BE2C (cell line): ENCODE measurements around the gene WDR70.
"Not testable (repeated sequence)": the region's sequence is repeated elsewhere in the genome, so short reads cannot be mapped to it uniquely, and the experiment has no call there.

Source experiments
- DNase-seq: peaks from one replicate; pipeline ENCODE4 v3.0.0-alpha.2; 2020
- H3K27me3 ChIP-seq: fragments of 250-450 bp; sonication (Bioruptor Pico); 2 replicates; pipeline ENCODE4 v1.5.1; 2020; ENCODE audit warnings: mild to moderate bottlenecking
- H3K36me3 ChIP-seq: fragments of 250-450 bp; sonication (Bioruptor Pico); 2 replicates; pipeline ENCODE4 v1.5.1; 2020; ENCODE audit warnings: mild to moderate bottlenecking
- H3K4me1 ChIP-seq: fragments of 250-450 bp; sonication (Bioruptor Pico); 2 replicates; pipeline ENCODE4 v1.5.1; 2020
- H3K4me3 ChIP-seq: 2 replicates; pipeline ENCODE4 v1.5.1; 2011; ENCODE audit warnings: low read depth, low read length
- H3K9me3 ChIP-seq: fragments of 250-450 bp; sonication (Bioruptor Pico); 2 replicates; pipeline ENCODE4 v1.5.1; 2020
- TF ChIP-seq, protein P1 (sequence below): IDR thresholded peaks from 2 replicates; pipeline ENCODE4 v1.5.1; 2012; ENCODE audit warnings: mild to moderate bottlenecking, low read depth, low read length

Gene WDR70

DNA sequence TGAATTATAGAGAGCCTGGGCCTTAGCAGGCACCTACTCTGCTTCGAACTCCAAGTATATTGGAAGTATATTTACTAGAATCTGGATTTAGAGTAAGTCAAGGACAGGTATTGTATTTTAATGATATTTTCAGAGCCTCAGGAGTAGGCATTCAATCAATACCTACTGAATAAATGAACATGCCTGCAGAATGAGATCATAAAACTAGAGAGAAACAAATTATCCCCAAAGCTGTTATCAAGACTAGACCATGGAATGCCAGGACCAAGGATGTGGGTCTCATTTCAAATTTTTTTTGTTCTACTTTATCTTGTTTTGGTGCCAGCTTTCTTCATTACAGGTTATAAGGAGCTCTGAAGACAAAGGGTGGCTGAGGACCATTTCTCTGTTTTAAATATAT, 394.7 kb downstream of the WDR70 start:
- Histone ChIP-seq H3K4me3 (no peak overlapping the region), H3K36me3 (no peaks in the 10 kb centered on the region), H3K27me3 (no peaks in the 10 kb centered on the region), H3K9me3 (peaks cover 4% of the 10 kb centered on the region), H3K4me1 (no peaks in the 10 kb centered on the region; the same call in 1 of the 2 replicates)
- no peak for DNase-seq
- TF ChIP-seq, protein P1, sequence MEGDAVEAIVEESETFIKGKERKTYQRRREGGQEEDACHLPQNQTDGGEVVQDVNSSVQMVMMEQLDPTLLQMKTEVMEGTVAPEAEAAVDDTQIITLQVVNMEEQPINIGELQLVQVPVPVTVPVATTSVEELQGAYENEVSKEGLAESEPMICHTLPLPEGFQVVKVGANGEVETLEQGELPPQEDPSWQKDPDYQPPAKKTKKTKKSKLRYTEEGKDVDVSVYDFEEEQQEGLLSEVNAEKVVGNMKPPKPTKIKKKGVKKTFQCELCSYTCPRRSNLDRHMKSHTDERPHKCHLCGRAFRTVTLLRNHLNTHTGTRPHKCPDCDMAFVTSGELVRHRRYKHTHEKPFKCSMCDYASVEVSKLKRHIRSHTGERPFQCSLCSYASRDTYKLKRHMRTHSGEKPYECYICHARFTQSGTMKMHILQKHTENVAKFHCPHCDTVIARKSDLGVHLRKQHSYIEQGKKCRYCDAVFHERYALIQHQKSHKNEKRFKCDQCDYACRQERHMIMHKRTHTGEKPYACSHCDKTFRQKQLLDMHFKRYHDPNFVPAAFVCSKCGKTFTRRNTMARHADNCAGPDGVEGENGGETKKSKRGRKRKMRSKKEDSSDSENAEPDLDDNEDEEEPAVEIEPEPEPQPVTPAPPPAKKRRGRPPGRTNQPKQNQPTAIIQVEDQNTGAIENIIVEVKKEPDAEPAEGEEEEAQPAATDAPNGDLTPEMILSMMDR, result no peak

DNA sequence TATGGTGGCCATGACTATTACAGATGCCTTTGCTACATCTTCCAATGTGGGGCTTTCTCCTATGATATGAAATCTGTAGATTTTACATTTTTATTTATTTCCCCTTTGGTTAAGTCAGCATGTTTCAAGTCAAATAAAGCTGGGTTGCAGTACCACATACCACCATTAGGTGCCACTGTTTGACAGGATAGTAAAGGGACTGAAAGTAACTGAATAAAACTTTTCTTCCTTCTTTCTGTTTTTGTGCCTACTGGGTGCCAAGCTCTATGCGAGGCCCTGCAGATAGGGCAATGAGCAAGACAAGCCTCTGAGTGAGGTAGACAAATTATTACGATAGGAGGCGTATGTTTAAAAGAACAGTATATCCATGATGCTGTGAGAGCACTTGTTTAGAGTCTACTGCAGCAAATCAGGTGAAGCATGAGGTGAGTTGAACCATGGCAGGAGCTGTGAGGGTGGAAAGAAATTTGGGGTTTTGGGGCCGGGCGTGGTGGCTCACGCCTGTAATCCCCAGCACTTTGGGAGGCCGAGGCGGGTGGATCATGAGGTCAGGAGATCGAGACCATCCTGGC, 395.9 kb downstream of the WDR70 start:
- peaks cover 4% of the 10 kb centered on the region for H3K9me3 ChIP-seq
- TF ChIP-seq, protein P1, result peak; percentile 88
- H3K4me1 ChIP-seq, result no peaks in the 10 kb centered on the region; the same call in 1 of the 2 replicates
- H3K36me3 ChIP-seq, result no peaks in the 10 kb centered on the region
- no peaks in the 10 kb centered on the region for H3K27me3 ChIP-seq
- H3K4me3 ChIP-seq, result no peak overlapping the region
- peak; percentile 31 for DNase-seq

DNA sequence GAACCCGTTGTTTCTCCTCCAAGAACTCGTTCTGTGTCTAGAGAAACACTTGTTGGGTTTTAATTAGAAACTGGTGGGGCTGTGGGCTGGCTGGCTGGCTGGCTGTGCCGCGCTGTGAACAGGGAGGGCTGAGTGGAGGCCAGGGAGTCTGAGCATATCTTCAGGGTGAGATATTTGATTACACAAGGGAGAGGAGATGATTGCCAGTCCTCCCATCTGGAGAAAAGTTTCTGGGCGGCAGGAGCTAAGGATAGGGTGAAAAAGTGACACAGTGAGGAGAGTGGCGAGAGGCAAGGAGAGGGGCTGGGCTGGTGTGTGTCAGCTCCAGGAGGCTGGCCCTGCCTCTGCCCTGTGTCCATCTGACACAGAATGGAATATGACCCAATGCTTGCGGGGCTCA, 397.7 kb downstream of the WDR70 start:
- TF ChIP-seq, protein P1, result no peak
- Histone ChIP-seq H3K27me3 (no peaks in the 10 kb centered on the region), H3K9me3 (peaks cover 4% of the 10 kb centered on the region), H3K4me3 (no peak overlapping the region), H3K36me3 (no peaks in the 10 kb centered on the region), H3K4me1 (no peaks in the 10 kb centered on the region; the same call in 1 of the 2 replicates)
- DNase-seq, result no peak

DNA sequence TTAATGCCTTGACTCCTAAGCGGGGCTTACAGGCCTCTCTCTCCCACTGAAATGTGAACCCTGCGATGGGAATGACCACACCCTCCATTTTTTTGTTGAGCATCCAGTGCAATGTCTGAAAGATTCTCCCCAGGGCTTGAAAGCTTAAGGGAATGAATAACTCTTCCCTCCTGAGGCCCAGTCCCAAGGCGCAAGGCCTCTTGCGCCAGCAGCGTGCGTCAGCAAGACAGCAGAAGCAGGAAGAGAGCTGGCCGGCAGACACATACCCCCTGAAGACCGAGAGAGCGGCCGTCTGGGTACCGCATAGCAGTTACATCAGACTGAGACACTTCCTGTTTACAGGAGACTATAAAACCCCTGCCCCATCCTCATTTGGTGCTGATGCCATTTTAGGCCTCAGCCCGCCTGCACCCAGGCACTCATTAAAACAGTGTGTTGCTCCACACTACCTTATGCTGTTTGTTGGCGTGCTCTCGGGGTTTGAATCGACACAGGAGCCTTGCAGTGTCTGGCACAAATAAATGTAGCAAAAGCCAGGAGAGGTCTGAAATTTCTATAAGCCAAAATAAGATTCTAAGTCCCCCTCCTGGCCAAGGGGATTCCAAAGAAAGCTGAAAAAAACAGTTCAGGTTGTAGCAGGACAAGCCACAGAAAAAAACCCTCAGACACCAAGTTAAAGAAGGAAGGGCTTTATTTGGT, 398.5 kb downstream of the WDR70 start:
- H3K4me3 ChIP-seq, result no peak overlapping the region
- DNase-seq, result no peak
- no peaks in the 10 kb centered on the region; the same call in 1 of the 2 replicates for H3K4me1 ChIP-seq
- no peaks in the 10 kb centered on the region for H3K36me3 ChIP-seq
- peaks cover 4% of the 10 kb centered on the region for H3K9me3 ChIP-seq
- TF ChIP-seq, protein P1, result no peak
- no peaks in the 10 kb centered on the region for H3K27me3 ChIP-seq

DNA sequence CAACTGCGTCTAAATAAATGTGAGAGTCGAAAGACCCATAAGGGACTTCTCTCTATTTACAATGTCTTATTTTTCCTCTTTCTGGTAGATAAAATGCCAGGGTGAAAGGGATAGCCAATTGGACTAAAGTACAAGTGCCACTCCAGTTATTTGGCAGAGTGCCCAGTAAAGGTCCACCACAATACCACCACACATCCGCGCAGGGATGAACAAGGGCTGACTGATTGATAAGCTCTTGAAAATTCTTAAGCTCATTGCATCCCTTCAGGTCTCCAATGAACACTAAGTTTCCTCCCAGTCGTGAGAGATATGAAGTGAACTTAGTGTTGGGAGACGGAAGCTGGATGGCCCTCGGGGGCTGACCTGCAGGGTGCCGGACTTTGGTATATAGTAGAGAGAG, 402.3 kb downstream of the WDR70 start:
- H3K4me3 ChIP-seq, DNase-seq, H3K36me3 ChIP-seq, H3K4me1 ChIP-seq, H3K27me3 ChIP-seq, H3K9me3 ChIP-seq: not testable (repeated sequence)

DNA sequence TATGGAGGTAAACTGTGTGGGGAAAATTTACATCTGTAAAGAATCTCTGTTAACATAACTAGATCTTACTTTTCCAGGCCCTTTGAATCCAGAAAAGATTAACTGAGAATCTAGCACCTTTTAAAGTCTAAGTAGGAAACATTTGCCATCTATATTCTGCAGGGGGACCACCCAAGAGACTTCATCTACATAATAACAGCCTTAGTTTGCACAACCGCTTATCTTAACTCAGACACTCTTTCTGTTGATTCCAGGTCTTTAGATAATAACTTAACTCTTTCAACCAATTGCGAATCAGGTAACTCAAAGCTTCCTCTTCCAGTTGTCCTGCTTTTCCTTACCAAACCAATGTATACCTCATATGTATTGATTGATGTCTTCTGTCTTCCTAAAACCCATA, 407.3 kb downstream of the WDR70 start:
- no peak overlapping the region for H3K4me3 ChIP-seq
- no peak for DNase-seq
- TF ChIP-seq, protein P1, result no peak
- H3K4me1 ChIP-seq, result no peaks in the 10 kb centered on the region; the same call in 1 of the 2 replicates
- H3K27me3 ChIP-seq, result no peaks in the 10 kb centered on the region
- H3K9me3 ChIP-seq, result no peaks in the 10 kb centered on the region
- H3K36me3 ChIP-seq, result no peaks in the 10 kb centered on the region
